Stomach (tissue), 9 donors: Measurements from ENCODE around the gene CCDC184. TPM values are rescaled to one million over a fixed set of nuclear protein-coding genes. Genes with fewer than 3 reads are reported as not detected.

Experiments
- DNase-seq, 2 donors: peaks; one replicate each; pipeline versions ENCODE4 v3.0.0 to v3.0.0-alpha.2; 2013 to 2019
- H3K27ac ChIP-seq, 5 donors: fragments of 200-600 bp in 4 of 5; sonication (generic) in 4 of 5; one replicate each; pipeline ENCODE4 v1.5.1; 2013 to 2019; ENCODE audit warnings: mild to moderate bottlenecking in 1 of 5, moderate library complexity in 1 of 5
- H3K27me3 ChIP-seq, 3 donors: fragments of 200-600 bp; sonication (generic); one replicate each; pipeline ENCODE4 v1.5.1; 2017 to 2019; ENCODE audit warnings: mixed run types in 1 of 3
- H3K36me3 ChIP-seq, 4 donors: fragments of 200-600 bp; sonication (generic); 1 replicate in 3 of 4; 2 replicates in 1 of 4; pipeline ENCODE4 v1.5.1; 2016 to 2019
- H3K4me1 ChIP-seq, 4 donors: fragments of 200-600 bp; sonication (generic); one replicate each; pipeline ENCODE4 v1.5.1; 2016 to 2019
- H3K4me3 ChIP-seq, 4 donors: fragments of 200-600 bp; sonication (generic) in 3 of 4; one replicate each; pipeline ENCODE4 v1.5.1; 2016 to 2019; ENCODE audit warnings: mild to moderate bottlenecking in 1 of 4
- H3K9me3 ChIP-seq, 4 donors: fragments of 200-600 bp; sonication (generic); one replicate each; pipeline ENCODE4 v1.5.1; 2016 to 2019
- CTCF ChIP-seq, 7 experiments: fragments of 450-650 bp in 4 of 7; fragments of 200-600 bp in 3 of 7; sonication (generic) in 3 of 7; IDR thresholded peaks; one replicate each; pipeline ENCODE4 v1.5.1; 2016 to 2019; ENCODE audit warnings: antibody characterized with exemption in 7 of 7, control low read depth in 2 of 7, mild to moderate bottlenecking in 1 of 7
- EP300 ChIP-seq: sonication (generic); formaldehyde crosslinking; IDR thresholded peaks from one replicate; pipeline ENCODE4 v1.6.1; 2017; ENCODE audit warnings: antibody characterized with exemption
- POLR2A ChIP-seq, 4 donors: fragments of 450-650 bp; IDR thresholded peaks; one replicate each; pipeline ENCODE4 v1.6.1; 2016; ENCODE audit warnings: antibody characterized with exemption in 4 of 4, control low read depth in 2 of 4, mild to moderate bottlenecking in 1 of 4, moderate library complexity in 1 of 4
- POLR2AphosphoS5 ChIP-seq, 3 donors: sonication (generic); formaldehyde crosslinking; IDR thresholded peaks; one replicate each; pipeline ENCODE4 v1.6.1; 2016; ENCODE audit warnings: antibody characterized with exemption in 3 of 3
- WGBS, 5 donors: extraction: QIAGEN DNeasy Blood & Tissue Kit in 3 of 5; methylation state at CpG; one replicate each; pipeline versions ENCODE4 v1.1.5 to v1.1.7; 2013 to 2018; 5-methylcytosine and 5-hydroxymethylcytosine counted together
- intact Hi-C: fragments of 100-400 bp; cut with DNase I; formaldehyde crosslinking; loops from one replicate; pipeline ENCODE4 v1.15.1; 2023; ENCODE audit warnings: low total_unique reads
- polyA plus RNA-seq, 3 donors: library from polyadenylated mRNA; stranded (reverse); fragments of 200-250 nt; gene quantifications; one replicate each; pipeline ENCODE4 v1.2.3, GENCODE V29; 2013
- total RNA-seq, 5 donors: library from RNA; depleted of rRNA; stranded (reverse); fragments of >200 nt; gene quantifications; one replicate each; pipeline versions ENCODE4 v1.1.0 to v1.2.3, GENCODE V29; 2014 to 2016
- donor health status: healthy with polysubstance abuse.
- donor health status: Bipolar disorder and iron deficiency.
- donor health status: healthy.

CCDC184 gene
- total and polyA plus RNA-seq, 8 donors = 0.29 to 4.7 (median 0.99) TPM; not detected in 2

GRCh38 chr12:48175613-48176416, 7.6 kb upstream of the CCDC184 start:
- intact Hi-C loops = no loop called here
- no peaks in the 10 kb centered on the region for H3K36me3 ChIP-seq
- no peak overlapping the region for H3K27ac ChIP-seq
- H3K4me1 ChIP-seq = no peaks in the 10 kb centered on the region
- no peak overlapping the region for H3K4me3 ChIP-seq
- no peak for DNase-seq
- no peak for TF ChIP-seq POLR2AphosphoS5 (IDR thresholded peaks at IDR 0.05)
- TF ChIP-seq EP300 = no peak
- TF ChIP-seq POLR2A (IDR thresholded peaks at IDR 0.05) = no peak
- no peak for TF ChIP-seq CTCF (IDR thresholded peaks at IDR 0.05)
- WGBS, 5 donors = 52 to 61% (median 60%) methylated on average over 3 of the region's 3 CpGs
- H3K9me3 ChIP-seq = no peaks in the 10 kb centered on the region
- H3K27me3 ChIP-seq = peaks cover 0 to 42% (median 0%) of the 10 kb centered on the region in 3 donors

GRCh38 chr12:48176417-48176751, 7.1 kb upstream of the CCDC184 start:
- DNase-seq = no peak
- TF ChIP-seq EP300 (no peak), CTCF (IDR thresholded peaks at IDR 0.05) (no peak), POLR2A (IDR thresholded peaks at IDR 0.05) (no peak), POLR2AphosphoS5 (IDR thresholded peaks at IDR 0.05) (no peak)
- intact Hi-C loops = no loop called here
- Histone ChIP-seq H3K36me3 (no peaks in the 10 kb centered on the region), H3K4me1 (no peaks in the 10 kb centered on the region), H3K27ac (no peak overlapping the region), H3K9me3 (no peaks in the 10 kb centered on the region), H3K4me3 (no peak overlapping the region), H3K27me3 (peaks cover 0 to 47% (median 2%) of the 10 kb centered on the region in 3 donors)

- intact Hi-C loops = no loop called here
- TF ChIP-seq EP300 (no peak), POLR2AphosphoS5 (IDR thresholded peaks at IDR 0.05) (no peak), POLR2A (IDR thresholded peaks at IDR 0.05) (no peak), CTCF (IDR thresholded peaks at IDR 0.05) (no peak)
- H3K4me3 ChIP-seq = no peak overlapping the region
- no peak overlapping the region for H3K27ac ChIP-seq
- 49 to 70% (median 63%) methylated on average over 4 of the region's 4 CpGs for WGBS, 5 donors
- DNase-seq = no peak
- H3K27me3 ChIP-seq = peaks cover 0 to 63% (median 8%) of the 10 kb centered on the region in 3 donors
- H3K4me1 ChIP-seq = peaks cover 0 to 9% (median 5%) of the 10 kb centered on the region in 4 donors
- H3K36me3 ChIP-seq = no peaks in the 10 kb centered on the region
- no peaks in the 10 kb centered on the region for H3K9me3 ChIP-seq
Observed at GRCh38 chr12:48177982-48178381, 5.5 kb upstream of the CCDC184 start.

- Histone ChIP-seq H3K4me1 (peaks cover 9 to 24% (median 20%) of the 10 kb centered on the region in 4 donors), H3K27me3 (peaks cover 0 to 78% (median 21%) of the 10 kb centered on the region in 3 donors), H3K9me3 (no peaks in the 10 kb centered on the region), H3K36me3 (no peaks in the 10 kb centered on the region), H3K4me3 (no peak overlapping the region), H3K27ac (no peak overlapping the region)
- TF ChIP-seq POLR2AphosphoS5 (IDR thresholded peaks at IDR 0.05) (no peak), EP300 (no peak), POLR2A (IDR thresholded peaks at IDR 0.05) (no peak), CTCF (IDR thresholded peaks at IDR 0.05) (no peak)
- WGBS, 5 donors = 85 to 100% (median 97%) methylated on average over 1 of the region's 1 CpG
- peak in 1 of 2 donors; percentile 54 for DNase-seq
- intact Hi-C loops = no loop called here
Observed at GRCh38 chr12:48179466-48179865, 4.0 kb upstream of the CCDC184 start.
